Neural progenitor cell (in vitro differentiated cells): Measurements from ENCODE around the gene NOXA1.

ENCODE experiments used
- EZH2 ChIP-seq: fragments of 200-600 bp; sonication (generic); IDR thresholded peaks from 2 replicates; pipeline ENCODE4 v1.6.1; 2017; ENCODE audit warnings: antibody characterized with exemption, mild to moderate bottlenecking, moderate library complexity
- TF ChIP-seq, protein P1 (sequence below): fragments of 200-600 bp; sonication (generic); IDR thresholded peaks from 2 replicates; pipeline ENCODE4 v1.5.1; 2017; ENCODE audit warnings: antibody characterized with exemption, mild to moderate bottlenecking

DNA sequence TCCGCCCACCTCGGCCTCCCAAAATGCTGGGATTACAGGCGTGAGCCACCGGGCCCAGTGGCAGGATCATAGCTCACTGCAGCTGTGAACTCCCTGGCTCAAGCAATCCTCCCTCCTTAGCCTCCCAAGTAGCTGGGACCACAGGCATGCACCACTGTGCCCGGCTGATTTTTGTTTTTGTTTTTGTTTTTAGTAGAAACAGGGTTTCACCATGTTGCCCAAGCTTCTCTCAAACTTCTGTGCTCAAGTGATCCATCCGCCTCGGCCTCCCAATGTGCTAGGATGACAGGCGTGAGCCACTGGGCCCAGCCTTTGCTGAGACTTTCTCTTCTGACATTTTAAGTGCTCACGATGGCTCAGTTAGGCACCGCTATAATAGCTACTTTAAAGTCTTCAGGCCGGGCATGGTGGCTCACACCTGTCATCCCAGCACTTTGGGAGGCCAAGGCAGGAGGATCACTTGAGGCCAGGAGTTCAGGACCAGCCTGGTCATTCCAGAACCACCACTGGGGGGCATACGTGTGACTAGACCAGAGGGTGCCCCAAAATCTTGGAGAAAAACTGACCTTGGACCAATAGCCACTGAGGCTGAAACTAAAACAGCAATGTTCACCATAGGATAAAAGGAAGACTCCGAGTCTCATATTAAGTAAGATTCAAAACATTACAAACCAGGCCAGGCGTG is 21.1 kb downstream of the NOXA1 start:
- TF ChIP-seq, protein P1, sequence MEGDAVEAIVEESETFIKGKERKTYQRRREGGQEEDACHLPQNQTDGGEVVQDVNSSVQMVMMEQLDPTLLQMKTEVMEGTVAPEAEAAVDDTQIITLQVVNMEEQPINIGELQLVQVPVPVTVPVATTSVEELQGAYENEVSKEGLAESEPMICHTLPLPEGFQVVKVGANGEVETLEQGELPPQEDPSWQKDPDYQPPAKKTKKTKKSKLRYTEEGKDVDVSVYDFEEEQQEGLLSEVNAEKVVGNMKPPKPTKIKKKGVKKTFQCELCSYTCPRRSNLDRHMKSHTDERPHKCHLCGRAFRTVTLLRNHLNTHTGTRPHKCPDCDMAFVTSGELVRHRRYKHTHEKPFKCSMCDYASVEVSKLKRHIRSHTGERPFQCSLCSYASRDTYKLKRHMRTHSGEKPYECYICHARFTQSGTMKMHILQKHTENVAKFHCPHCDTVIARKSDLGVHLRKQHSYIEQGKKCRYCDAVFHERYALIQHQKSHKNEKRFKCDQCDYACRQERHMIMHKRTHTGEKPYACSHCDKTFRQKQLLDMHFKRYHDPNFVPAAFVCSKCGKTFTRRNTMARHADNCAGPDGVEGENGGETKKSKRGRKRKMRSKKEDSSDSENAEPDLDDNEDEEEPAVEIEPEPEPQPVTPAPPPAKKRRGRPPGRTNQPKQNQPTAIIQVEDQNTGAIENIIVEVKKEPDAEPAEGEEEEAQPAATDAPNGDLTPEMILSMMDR, result no peak
- TF ChIP-seq EZH2, result no peak
